Measurements from ENCODE around the gene CLCA2. TPM values are rescaled to one million over a fixed set of nuclear protein-coding genes. Genes with fewer than 3 reads are reported as not detected.

Gene CLCA2
- total RNA-seq, 1 donor from 2014 or later, result 12.7 TPM

Other genes starting within 250 kb of the CLCA2 start
- 48.7 TPM for gene ODF2L, start 27.8 kb upstream of the CLCA2 start, total RNA-seq
- gene CLCA1, start 44.8 kb downstream of the CLCA2 start, total RNA-seq, result not detected
- 1.7 TPM for gene CLCA4, start 122.9 kb downstream of the CLCA2 start, total RNA-seq